IMR-90 (cell line): Measurements from ENCODE around the gene RASL10A.

Experiments
- CTCF ChIP-seq: conservative IDR thresholded peaks from 2 replicates; pipeline ENCODE4 v1.5.1; 2012; ENCODE audit warnings: mild to moderate bottlenecking, low read depth, low read length, improper control_type of control experiment
- ELK1 ChIP-seq: fragments of 150-350 bp; IDR thresholded peaks from 2 replicates; pipeline ENCODE4 v1.6.1; 2016; ENCODE audit warnings: low read depth, mild to moderate bottlenecking, low read length, moderate library complexity, borderline replicate concordance
- MAFK ChIP-seq: IDR thresholded peaks from 2 replicates; pipeline ENCODE4 v1.6.1; 2012; ENCODE audit warnings: low read depth, low read length, improper control_type of control experiment
- MXI1 ChIP-seq: IDR thresholded peaks from 2 replicates; pipeline ENCODE4 v1.6.1; 2012; ENCODE audit warnings: low read depth, mild to moderate bottlenecking, low read length, moderate library complexity, borderline replicate concordance
- NFE2L2 ChIP-seq: fragments of 150-350 bp; IDR thresholded peaks from 2 replicates; pipeline ENCODE4 v1.6.1; 2016; ENCODE audit warnings: low read depth, mild to moderate bottlenecking, low read length
- POLR2A ChIP-seq: IDR thresholded peaks from 2 replicates; pipeline ENCODE4 v1.6.1; 2012; ENCODE audit warnings: mild to moderate bottlenecking, low read depth, low read length
- RAD21 ChIP-seq: IDR thresholded peaks from 2 replicates; pipeline ENCODE4 v1.6.1; 2012; ENCODE audit warnings: low read length, improper control_type of control experiment
- RCOR1 ChIP-seq: IDR thresholded peaks from 2 replicates; pipeline ENCODE4 v1.6.1; 2012; ENCODE audit warnings: mild to moderate bottlenecking, low read length, improper control_type of control experiment; ENCODE audit not compliant: insufficient replicate concordance
- TF ChIP-seq, protein P1 (sequence below): fragments of 150-350 bp; IDR thresholded peaks from 2 replicates; pipeline ENCODE4 v1.6.1; 2017; ENCODE audit warnings: mild to moderate bottlenecking, antibody characterized with exemption, low read length, low read depth

DNA sequence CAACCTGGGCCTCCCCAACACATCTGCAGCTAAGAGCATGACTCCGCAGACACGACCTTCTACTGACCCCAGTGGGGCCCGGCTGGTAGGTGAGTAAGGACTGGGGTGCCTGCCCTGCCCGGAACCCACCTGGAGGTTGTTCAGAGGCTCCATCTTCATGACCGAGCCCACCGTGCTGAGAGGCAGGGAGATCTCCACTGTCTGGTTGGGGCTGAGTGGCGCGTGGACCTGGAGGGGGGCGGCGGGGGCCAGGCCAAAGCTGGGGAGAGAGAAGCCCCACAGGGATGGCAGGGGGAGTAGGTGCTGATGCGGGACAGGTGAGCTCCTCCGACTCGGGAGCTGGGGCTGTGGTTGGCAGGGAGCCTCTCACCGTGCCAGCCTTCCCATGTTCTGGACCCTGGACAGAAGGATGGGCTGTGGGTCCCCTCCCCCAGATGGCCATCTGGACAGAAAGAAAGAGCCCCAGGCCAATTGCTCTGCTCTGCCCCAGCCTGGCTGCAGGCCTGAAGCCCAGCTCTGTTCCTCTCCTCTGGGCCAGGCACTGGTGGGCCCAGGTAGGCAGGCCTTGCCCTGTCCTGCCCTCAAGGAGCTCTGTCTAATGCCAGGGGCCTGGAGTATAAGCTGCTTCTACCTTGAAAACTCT lies 16.3 kb upstream of the RASL10A start:
- TF ChIP-seq NFE2L2 = no peak
- TF ChIP-seq MAFK = no peak
- TF ChIP-seq CTCF = no peak
- no peak for TF ChIP-seq RCOR1
- TF ChIP-seq, protein P1, sequence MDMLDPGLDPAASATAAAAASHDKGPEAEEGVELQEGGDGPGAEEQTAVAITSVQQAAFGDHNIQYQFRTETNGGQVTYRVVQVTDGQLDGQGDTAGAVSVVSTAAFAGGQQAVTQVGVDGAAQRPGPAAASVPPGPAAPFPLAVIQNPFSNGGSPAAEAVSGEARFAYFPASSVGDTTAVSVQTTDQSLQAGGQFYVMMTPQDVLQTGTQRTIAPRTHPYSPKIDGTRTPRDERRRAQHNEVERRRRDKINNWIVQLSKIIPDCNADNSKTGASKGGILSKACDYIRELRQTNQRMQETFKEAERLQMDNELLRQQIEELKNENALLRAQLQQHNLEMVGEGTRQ = no peak
- TF ChIP-seq RAD21 = no peak
- TF ChIP-seq POLR2A = no peak
- no peak for TF ChIP-seq ELK1
- no peak for TF ChIP-seq MXI1
